Right ventricle myocardium inferior (tissue), 1 donor: ENCODE measurements around the gene NOTCH4. TPM values are rescaled to one million over a fixed set of nuclear protein-coding genes. Genes with fewer than 3 reads are reported as not detected.
A peak's percentile ranks its signal among the peaks of the same experiment; 100 is the strongest.
"Not testable (repeated sequence)": the region's sequence is repeated elsewhere in the genome, so short reads cannot be mapped to it uniquely, and the experiment has no call there.

Source experiments
- ATAC-seq: fragments of 200-7000 bp; cut with Tn5 transposase; one replicate; pipeline ENCODE4 v1.9.1; 2020; ENCODE audit warnings: mild to moderate bottlenecking, moderate library complexity
- DNase-seq: peaks from one replicate; pipeline ENCODE4 v3.0.0; 2021; ENCODE audit errors: missing footprints
- intact Hi-C: fragments of 100-400 bp; cut with DNase I; formaldehyde crosslinking; loops from one replicate; pipeline ENCODE4 v1.11.0; 2022
- total RNA-seq: library from RNA; stranded (reverse); fragmentation: NEBNext Ultra II Directional; extraction: Animal tissue kit (Norgen Biotek cat#: 25700); gene quantifications from one replicate; pipeline ENCODE4 v1.2.1, GENCODE V29; 2021
- donor health status: DM: no; HTN: yes; CAD: no; lungs with severe emphysema.

NOTCH4 gene
- total RNA-seq, 1 donor from 2014 or later: 24.4 TPM

DNA sequence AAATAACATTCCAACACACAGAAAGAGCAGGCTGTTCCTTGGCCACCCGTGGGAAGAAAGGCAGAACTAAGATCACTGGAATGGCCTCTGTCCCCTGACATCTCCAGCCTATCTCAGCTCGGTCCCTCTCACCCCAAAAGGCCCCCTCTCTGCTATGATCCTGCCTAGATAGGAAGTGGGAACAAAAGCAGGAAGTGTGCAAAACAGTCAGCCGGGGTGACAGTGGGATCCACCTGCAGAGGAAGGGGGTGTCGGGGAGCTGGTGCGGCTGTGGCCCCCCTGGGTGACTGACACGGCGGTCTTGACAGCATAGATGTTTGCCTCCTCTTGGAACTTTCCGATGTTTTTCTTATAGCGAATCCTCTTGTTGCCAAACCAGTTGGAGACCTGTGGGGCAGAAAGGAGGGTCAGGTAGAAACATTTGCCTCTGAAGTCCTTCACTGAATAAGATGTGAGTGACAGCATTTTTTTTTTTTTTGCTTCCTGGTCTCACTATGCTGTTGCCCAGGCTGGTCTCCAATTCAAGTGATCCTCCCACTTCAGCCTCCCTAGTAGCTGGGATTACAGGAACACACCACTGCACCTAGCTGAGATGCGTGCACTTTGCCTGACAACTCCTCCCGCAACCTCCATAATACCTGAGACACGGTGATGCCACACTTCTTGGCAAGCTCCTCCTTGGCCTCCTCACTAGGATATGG lies 36.7 kb downstream of the NOTCH4 start:
- intact Hi-C loops: no loop called here
- DNase-seq: no peak
- no peak for ATAC-seq

DNA sequence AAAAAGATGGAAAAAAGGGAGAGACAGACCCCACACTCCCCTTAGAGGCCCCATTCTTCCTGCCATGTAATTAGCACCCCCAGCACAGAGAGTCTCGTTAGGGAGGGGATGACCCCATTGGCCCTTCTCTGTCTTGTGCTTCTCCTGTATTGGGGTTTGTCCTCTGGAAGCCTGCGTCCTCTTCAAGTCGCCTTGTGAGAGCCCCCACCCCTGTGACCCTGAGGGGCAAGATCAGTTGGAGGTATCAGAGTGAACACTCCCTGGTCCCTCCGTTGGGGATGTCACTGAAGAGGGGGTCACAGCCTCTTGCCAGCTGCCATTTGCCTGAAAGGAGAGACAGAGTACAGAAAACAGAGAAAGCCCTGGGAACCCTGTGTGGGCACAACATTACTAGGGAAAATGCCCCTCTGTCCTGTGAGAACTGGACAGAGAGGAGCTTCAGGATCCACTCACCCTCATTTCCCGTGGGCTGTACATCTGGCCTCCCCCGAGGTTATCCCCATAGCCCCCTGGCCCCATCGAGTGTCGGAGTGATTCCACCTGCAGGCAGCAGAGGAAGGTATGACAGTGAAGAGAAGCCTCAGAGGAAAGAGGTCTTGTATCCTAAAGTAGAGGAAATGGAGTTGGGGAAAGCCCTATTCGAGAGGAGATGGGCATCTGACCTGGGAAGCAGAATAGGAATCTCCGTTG lies 37.6 kb downstream of the NOTCH4 start:
- DNase-seq, intact Hi-C loops, ATAC-seq: not testable (repeated sequence)

DNA sequence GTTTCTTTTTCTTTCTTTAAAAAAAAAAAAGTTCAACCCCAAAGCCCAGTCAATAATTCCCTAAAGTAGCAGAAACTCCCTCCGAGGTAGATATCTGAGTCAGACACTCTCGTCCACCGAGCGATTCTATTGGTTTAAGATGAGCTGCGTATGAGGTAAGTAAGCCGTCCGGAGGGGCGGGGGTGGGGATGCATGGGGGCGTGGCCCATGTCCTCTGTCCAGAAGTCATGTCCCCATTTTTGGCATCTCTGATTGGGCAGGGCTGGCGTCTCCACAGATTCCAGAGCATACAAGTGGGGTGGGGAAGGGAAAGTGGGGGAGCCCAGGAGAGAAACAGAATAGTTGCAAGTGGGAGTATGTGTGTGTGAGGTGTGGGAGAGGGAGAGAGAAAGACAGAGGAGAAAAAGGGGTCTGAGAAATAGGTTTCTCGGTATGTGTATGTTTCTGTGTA lies 38.2 kb downstream of the NOTCH4 start:
- peak; percentile 72 for ATAC-seq
- intact Hi-C loops: not testable (repeated sequence)
- peak; percentile 83 for DNase-seq

DNA sequence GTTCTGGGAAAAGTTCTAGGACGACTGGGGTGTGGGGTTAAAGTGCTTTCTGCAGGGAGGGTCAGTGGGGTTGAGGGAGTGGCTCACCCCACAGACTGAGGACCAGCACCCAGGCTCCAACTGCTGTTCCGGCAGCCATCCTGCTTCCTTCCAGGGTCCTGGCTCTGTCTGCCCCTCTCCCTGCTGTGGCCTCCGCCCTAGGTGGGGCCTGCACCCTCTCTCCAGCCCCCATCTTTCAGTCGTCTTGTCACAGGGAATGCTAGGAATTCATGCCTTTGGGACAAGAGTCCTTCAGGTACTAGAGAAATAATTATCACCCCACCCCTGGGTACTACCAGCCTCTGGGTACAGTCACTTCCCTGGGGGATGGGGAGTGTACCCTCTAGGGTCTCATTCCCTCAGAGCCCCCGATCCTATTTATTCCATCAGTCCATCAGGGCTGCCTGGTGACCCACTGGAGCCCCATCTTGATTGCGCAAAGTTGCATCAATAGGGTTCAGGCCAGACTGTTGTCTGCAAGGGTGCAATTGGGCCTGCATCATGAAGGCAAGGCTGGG lies 39.7 kb downstream of the NOTCH4 start, which contains the start of gene AGER:
TSS of gene AGER (minus strand) at position 170 of the 557 bp plus-strand sequence. CDS start at position 139, 31 bp downstream.
- ATAC-seq: no peak
- DNase-seq: no peak
- intact Hi-C loops: no loop called here

DNA sequence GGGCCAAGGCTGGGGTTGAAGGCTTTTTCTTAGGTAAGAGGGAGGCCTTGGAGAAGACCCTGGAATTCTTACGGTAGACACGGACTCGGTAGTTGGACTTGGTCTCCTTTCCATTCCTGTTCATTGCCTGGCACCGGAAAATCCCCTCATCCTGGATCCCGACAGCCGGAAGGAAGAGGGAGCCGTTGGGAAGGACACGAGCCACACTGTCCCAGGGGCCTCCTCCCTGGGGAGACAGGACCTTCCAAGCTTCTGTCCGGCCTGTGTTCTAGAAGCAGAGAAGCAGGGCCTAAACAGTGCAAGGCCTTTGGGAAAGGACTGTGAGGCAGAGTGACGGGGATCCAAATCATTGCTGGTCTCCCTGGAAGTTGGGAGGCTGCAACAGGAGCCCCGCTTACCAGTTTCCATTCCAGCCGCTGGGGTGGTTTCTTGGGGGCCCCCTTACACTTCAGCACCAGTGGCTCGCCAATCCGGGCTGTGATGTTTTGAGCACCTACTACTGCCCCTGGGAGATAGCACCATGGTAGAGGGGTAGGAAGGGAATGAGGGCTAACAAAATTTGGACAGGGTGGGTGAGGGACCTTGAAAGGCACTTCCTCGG lies 40.3 kb downstream of the NOTCH4 start:
- DNase-seq: no peak

DNA sequence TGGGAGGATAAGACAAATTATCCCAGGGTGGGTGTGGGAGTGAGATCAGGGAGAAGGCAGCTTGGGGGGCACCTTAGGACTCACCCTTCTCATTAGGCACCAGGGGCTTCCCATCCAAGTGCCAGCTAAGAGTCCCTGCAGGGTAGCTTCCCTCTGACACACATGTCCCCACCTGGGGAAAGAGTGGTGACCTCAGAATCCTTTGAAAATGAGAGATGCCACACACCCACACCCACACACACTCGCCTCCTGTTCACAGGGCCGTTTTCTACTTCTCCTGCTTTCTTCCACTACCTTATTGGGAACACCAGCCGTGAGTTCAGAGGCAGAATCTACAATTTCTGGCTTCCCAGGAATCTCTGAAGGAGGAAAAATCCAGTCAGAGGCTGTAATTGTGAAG lies 40.8 kb downstream of the NOTCH4 start:
- DNase-seq (no peak), ATAC-seq (no peak)
- intact Hi-C loops: no loop called here

More for the DNA sequence above, 40.3 kb downstream of the NOTCH4 start:
- intact Hi-C loops: no loop called here
- ATAC-seq: no peak

DNA sequence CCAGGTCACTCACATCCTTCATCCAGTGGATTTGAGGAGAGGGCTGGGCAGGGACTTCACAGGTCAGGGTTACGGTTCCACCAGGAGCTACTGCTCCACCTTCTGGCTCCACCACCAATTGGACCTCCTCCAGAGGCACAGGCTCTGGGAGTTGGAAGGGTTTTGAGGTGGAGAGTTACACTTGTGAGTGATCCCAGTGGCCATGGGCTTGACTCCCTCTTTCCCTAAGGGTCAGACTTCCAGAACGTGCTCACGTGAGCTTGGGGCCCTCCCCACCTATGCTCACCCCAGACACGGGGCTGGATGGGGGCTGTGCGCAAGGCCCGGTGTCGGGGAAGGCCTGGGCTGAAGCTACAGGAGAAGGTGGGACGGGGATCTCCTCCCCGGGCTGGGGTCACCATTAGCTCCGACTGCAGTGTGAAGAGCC lies 41.3 kb downstream of the NOTCH4 start:
- DNase-seq (no peak), ATAC-seq (no peak)
- intact Hi-C loops: no loop called here

DNA sequence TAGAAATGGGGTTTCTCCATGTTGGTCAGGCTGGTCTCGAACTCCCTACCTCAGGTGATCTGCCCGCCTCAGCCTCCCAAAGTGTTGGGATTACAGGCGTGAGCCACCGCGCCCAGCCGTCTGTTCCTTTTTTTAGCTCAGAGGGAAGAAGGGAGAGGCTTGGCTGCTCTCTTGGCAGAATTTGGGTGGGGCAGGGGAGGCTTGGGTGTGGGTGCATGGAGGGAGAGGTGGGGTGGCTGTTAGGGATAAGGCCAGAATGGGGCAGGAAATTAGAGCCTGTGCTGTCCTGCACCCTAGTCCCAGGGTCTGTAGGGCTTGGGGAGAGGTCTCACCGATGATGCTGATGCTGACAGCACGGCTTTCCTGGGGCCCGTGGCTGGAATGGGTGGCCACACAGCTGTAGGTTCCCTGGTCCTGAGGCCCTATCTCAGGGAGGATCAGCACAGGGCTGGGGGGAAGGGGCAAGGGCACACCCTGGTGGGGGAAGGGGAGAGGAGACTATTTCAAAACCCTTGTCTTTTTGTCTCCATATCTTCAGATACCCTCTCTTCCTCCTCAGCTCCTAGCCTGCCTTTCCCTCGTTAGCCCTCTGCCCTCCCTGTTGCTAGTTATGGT lies 41.8 kb downstream of the NOTCH4 start:
- intact Hi-C loops: no loop called here
- ATAC-seq (no peak), DNase-seq (no peak)

DNA sequence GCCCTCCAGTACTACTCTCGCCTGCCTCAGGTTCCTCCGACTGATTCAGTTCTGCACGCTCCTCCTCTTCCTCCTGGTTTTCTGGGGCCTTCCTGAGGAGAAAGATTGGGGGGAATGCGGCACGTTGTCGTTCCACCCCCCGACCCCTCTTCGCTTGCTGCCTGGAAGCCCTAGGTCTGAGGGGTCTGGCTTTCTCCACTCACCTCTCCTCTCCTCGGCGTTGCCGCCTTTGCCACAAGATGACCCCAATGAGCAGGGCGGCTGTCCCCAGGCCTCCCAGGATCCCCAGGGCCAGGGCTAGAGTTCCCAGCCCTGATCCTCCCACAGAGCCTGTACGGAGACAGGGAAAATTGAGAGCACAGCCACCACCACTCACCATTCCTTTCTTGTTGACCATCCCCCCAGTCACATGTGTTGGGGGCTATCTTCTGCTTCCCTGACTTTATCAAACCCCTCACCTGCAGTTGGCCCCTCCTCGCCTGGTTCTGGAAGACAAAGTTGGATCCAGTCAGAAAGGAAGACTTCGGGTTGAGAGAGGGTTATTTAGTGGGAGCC lies 42.6 kb downstream of the NOTCH4 start:
- intact Hi-C loops: no loop called here
- no peak for ATAC-seq
- no peak for DNase-seq

DNA sequence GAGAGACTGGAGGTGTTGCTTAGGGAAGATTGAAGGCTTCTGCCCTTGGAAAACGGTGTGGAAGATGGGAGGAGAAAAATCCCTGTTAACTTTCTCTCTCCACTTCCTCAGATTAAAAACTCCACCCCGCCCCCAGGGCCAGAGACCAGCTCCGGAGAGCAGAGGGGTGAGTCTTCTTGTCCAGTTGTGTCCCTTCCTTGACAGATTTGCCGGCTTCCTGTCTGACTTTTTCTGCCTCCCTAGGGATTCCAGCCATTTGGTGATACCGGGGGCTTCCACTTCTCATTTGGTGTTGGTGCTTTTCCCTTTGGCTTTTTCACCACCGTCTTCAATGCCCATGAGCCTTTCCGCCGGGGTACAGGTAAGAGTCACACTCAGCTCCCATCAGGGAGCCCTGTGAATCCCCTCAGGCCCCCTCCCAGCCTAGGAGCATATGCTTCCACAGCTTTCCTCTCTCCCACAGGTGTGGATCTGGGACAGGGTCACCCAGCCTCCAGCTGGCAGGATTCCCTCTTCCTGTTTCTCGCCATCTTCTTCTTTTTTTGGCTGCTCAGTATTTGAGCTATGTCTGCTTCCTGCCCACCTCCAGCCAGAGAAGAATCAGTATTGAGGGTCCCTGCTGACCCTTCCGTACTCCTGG lies 44.0 kb downstream of the NOTCH4 start:
- DNase-seq (no peak), ATAC-seq (no peak)
- intact Hi-C loops: loop anchor here (10.0 kb wide), 1 partner anchor 515 kb away; the partner anchor contains the start of genes C6orf47, CSNK2B, GPANK1 and LY6G5B

DNA sequence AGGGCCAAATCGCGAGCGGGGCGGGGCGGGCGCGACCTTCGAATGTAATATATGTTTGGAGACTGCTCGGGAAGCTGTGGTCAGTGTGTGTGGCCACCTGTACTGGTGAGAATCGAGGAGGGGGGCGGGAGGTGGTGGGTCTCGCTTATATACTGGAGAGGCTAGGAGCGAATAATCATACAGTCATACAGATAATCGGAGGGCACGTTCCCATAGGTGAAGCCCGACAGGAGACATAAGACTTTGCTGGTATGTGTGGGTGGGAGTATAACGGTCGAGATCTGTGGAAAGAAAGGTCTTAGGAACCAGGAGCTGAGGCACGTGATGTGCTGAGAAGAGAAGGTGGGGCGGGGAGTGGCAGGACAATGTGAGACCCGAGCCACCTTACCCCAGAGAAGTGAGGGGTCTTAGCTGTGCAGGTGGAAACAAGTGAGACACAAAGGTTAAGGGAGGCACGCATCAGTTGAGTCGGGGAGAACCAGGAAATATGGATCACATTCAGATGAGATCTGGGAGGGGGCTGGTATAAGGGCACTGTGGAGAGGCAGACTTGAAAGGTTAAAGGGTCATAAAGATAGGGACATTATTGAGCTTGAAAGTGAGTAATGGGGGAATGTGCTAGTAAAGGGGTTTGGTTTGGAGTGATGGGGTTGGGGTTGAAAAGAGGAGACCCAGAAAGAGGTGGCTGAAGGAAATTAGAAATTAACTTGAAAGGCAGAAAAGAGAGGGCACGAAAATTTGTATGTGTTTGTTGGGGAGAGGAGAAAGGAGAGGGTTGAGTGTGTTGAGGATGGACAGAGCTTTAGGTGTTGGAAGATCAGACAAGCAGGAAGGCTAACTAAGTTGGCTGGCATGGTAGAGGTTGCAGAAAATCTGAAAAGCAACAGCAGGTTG lies 45.1 kb downstream of the NOTCH4 start:
- no peak for DNase-seq
- intact Hi-C loops: loop anchor here (1.0 to 10.0 kb wide), 2 partner anchors 17 to 514 kb away; partner anchors contain the start of genes C6orf47, CSNK2B, GPANK1 and LY6G5B
- ATAC-seq: no peak

DNA sequence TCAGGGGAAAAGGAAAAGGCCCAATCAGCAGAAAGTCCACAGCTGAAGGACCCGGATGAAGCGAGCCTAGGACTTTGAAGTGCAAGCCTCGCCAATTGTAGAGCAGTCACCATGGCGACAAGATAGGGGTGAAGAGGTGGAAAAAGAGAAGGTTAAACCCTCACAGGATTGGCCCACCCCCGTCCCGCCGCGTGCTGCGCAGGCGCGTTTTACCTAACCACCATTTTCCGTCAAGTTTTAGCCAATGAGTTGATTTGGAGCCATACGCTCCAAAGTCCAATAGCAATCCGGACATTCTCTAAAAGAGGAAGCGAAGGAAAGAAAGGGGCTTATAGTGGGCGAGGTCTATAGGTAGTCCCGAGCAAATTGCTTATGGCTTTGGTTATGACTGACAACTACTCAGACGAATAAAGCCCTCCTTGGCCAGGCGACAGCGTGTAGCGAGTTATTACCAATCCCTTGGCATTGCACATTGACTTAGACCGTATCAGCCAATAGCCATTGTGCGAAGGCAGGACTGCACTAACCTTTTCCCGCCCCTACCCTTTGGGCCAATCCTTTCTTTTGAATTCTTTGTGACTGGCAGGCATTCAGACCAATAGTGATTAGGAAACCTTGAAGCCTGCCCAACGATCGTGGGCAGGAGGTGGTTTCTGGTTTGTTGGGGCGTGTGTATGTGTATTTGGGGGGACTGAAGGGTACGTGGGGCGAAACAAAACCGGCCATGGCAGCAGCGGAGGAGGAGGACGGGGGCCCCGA lies 45.9 kb downstream of the NOTCH4 start, which contains the start of gene RNF5:
TSS of gene RNF5 (plus strand) at position 618 of the 759 bp plus-strand sequence. CDS start at position 725, 107 bp downstream.
- peak; percentile 88 for ATAC-seq
- peak; percentile 96 for DNase-seq
- intact Hi-C loops: loop anchor here (1.0 to 10.0 kb wide), 3 partner anchors 17 to 513 kb away; partner anchors contain the start of genes ATF6B, C6orf47, CSNK2B and GPANK1

DNA sequence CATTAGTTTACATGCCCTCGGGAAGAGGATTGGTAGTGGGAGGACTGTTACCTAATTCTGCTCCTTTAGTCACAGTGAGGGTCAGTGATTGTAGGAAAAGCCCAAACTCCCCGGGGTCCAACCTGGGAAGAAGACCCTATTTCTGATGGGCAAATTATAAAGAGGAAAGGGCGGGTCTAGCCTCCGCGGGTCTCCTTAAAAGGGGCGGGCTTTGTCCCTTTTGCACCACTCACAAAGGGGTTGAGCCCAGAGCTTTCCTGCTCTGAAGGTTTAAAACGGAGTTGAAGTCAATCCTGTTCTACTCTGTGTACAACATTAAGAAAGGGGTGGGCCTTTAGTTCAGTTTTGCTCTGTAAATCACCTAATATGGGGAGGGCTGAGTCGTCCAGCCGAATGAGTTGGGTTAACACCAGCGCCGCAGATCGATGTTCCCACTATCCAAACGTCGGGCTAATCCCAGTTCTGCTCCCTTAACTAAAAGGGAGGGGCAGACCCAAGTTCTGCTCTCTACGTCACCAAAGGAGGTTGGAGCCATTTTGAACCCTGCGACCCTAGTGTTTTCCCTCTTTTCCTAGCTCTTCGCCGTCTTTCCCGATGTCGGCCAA lies 46.6 kb downstream of the NOTCH4 start:
- DNase-seq (no peak), ATAC-seq (peak; percentile 13)
- intact Hi-C loops: loop anchor here (2.0 to 10.0 kb wide), 2 partner anchors 48 to 512 kb away; partner anchors contain the start of genes ATF6B, C6orf47, CSNK2B and GPANK1

DNA sequence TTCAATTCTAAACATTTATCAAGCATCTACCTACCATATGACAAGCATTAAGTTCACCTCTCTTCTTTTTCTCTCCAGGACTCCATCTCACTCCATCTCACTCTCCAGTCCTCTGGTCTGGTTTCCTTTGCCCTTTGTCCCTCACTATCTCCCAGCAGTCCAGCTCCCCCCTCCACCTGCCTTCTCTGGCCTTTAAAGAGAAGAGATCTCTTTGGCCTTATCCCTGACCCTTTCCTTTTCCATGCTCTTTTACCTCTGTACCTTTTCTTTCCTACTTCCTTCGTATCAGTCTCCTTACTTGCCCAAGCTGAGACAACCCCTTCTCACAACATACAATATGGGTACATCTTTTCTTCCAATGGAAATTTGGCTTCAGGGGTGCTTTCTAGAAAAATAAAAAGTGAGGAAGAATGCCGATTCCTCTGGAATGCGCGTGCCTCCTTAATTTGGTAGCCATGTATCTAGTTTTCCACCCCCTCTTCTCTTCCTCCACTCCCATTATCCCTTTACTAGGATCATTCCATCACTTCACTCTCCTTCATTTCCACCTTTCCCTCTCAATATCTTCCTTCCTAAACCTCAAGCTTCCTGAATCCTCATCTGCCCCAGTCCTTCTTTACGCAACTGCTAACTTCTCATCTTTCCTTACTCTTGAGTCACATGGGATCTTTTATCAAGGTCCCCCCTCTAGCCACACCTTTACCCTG lies 47.2 kb downstream of the NOTCH4 start:
- ATAC-seq: no peak
- intact Hi-C loops: loop anchor here (1.0 to 10.0 kb wide), 3 partner anchors 22 to 512 kb away; partner anchors contain the start of genes ATF6B, C6orf47, CSNK2B and GPANK1
- no peak for DNase-seq
